Kidney epithelial cell (primary cell): ENCODE results near the gene TARS2. TPM values are rescaled to one million over a fixed set of nuclear protein-coding genes. Genes with fewer than 3 reads are reported as not detected.

Source experiments
- DNase-seq: peaks from one replicate; pipeline ENCODE4 v3.0.0-alpha.2; 2010; ENCODE audit warnings: low read depth
- H3K27me3 ChIP-seq: 2 replicates; pipeline ENCODE4 v1.6.0; 2011; ENCODE audit warnings: low read length; ENCODE audit not compliant: control insufficient read depth, insufficient read depth
- H3K36me3 ChIP-seq: 2 replicates; pipeline ENCODE4 v1.5.1; 2011; ENCODE audit warnings: low read length; ENCODE audit not compliant: control insufficient read depth, insufficient read depth
- H3K4me3 ChIP-seq: 2 replicates; pipeline ENCODE4 v1.5.1; 2011; ENCODE audit warnings: low read depth, mild to moderate bottlenecking, control low read depth, low read length
- total RNA-seq: library from RNA; depleted of rRNA; stranded (reverse); fragments of >200 nt; gene quantifications from 2 replicates; pipeline ENCODE4 v1.2.3, GENCODE V29; 2015
- TF ChIP-seq, protein P1 (sequence below): IDR thresholded peaks from 2 replicates; pipeline ENCODE4 v1.5.1; 2011; ENCODE audit warnings: mild to moderate bottlenecking, moderate library complexity, low read length, control low read depth, inconsistent platforms; ENCODE audit not compliant: insufficient read depth, poor library complexity, severe bottlenecking

Gene TARS2
- total RNA-seq, 1 donor from 2014 or later = 17.6 TPM

DNA sequence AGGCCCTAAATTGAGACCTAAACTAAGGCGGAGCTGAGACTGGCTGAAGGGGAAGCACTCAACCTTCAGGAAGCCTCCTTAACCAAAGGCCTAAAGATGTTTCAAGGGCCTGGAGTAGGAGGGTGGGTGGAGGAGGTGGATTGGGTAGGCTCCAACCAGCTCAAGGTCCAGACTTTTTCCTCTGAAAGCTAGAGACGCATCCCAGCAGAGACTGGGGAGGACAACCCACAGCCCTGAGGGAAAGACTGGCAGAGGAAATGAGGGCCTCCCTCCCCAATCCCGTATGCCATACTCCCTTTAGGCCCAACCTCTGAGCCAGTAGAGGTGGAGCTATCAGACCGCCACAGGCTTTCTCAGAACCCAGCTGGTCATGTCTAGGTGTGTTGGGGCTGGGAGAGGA is 21.8 kb downstream of the TARS2 start:
- no peak for DNase-seq
- H3K4me3 ChIP-seq = no peak overlapping the region
- TF ChIP-seq, protein P1, sequence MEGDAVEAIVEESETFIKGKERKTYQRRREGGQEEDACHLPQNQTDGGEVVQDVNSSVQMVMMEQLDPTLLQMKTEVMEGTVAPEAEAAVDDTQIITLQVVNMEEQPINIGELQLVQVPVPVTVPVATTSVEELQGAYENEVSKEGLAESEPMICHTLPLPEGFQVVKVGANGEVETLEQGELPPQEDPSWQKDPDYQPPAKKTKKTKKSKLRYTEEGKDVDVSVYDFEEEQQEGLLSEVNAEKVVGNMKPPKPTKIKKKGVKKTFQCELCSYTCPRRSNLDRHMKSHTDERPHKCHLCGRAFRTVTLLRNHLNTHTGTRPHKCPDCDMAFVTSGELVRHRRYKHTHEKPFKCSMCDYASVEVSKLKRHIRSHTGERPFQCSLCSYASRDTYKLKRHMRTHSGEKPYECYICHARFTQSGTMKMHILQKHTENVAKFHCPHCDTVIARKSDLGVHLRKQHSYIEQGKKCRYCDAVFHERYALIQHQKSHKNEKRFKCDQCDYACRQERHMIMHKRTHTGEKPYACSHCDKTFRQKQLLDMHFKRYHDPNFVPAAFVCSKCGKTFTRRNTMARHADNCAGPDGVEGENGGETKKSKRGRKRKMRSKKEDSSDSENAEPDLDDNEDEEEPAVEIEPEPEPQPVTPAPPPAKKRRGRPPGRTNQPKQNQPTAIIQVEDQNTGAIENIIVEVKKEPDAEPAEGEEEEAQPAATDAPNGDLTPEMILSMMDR = no peak
- H3K27me3 ChIP-seq = no peaks in the 10 kb centered on the region
- no peaks in the 10 kb centered on the region for H3K36me3 ChIP-seq

DNA sequence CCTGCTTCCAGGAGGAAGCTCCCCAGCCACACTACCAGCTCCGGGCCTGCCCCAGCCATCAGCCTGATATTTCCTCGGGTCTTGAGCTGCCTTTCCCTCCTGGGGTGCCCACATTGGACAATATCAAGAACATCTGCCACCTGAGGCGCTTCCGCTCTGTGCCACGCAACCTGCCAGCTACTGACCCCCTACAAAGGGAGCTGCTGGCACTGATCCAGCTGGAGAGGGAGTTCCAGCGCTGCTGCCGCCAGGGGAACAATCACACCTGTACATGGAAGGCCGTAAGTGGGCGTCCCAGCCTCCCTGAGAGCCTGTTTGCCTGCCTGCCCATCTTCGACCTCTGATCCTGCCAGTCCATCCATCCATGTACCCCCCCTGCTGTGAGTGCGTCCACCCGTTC is 24.3 kb downstream of the TARS2 start:
- TF ChIP-seq, protein P1 = no peak
- Histone ChIP-seq H3K4me3 (no peak overlapping the region), H3K27me3 (no peaks in the 10 kb centered on the region), H3K36me3 (no peaks in the 10 kb centered on the region)
- DNase-seq = no peak

DNA sequence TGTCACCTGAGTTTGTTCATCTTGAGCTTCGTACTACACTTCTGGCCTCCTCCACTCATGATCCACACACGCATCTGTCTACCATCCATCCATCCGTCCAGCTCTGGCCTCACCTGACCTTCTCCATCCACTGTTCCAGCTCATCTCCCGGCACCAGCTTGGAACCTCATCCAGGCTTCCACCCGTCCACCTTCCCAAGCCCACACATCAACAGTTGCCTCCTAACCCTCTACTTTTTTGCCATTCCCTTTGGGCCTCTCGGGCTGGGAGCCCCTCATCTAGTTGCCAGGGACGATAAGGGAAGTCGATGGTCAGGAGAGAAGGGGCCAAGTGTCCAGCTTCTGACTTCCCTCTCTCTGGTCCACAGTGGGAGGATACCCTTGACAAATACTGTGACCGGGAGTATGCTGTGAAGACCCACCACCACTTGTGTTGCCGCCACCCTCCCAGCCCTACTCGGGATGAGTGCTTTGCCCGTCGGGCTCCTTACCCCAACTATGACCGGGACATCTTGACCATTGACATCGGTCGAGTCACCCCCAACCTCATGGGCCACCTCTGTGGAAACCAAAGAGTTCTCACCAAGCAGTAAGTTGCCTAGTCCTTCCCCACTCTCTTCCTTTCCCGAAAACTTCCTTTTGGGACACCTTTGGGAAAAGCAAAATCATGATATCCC is 24.9 kb downstream of the TARS2 start:
- H3K36me3 ChIP-seq = no peaks in the 10 kb centered on the region
- no peak for DNase-seq
- H3K4me3 ChIP-seq = no peak overlapping the region
- TF ChIP-seq, protein P1 = no peak
- no peaks in the 10 kb centered on the region for H3K27me3 ChIP-seq

DNA sequence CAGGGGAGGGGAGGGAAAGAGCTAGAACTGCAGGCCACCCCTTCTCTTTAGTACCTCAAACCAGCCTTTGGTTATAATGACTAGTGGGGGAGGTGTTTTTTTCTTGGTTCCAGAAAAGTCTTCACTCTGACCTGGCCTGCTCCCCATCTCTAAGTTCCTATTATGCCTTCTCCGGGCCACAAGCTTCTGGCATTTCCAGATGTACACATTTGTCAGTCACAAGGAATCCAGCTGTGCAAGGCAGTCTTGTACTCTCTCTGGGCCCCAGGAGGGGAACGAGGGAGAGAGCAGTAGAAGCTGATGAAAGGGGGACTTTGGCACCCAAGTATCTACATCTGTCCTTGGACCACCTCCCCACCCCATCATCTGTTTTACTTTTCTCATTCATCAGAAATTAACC is 25.6 kb downstream of the TARS2 start:
- H3K36me3 ChIP-seq = no peaks in the 10 kb centered on the region
- H3K4me3 ChIP-seq = no peak overlapping the region
- DNase-seq = no peak
- TF ChIP-seq, protein P1 = no peak
- H3K27me3 ChIP-seq = no peaks in the 10 kb centered on the region

DNA sequence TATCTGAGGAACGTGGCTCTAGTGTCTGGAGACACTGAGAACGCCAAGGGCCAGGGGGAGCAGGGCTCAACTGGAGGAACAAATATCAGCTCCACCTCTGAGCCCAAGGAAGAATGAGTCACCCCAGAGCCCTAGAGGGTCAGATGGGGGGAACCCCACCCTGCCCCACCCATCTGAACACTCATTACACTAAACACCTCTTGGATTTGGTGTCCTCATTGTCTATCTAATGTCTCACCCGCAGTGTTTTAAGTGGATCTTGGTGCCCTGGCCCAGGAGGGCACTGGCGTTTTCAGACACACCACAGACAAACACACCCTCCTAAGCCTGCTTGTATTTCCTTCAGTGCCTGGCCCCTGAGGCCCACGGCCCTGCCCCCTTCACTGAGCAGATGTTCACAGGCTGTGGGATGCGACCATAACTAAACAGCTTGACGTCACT is 26.2 kb downstream of the TARS2 start:
- no peaks in the 10 kb centered on the region for H3K27me3 ChIP-seq
- H3K36me3 ChIP-seq = no peaks in the 10 kb centered on the region
- no peak for DNase-seq
- H3K4me3 ChIP-seq = no peak overlapping the region
- TF ChIP-seq, protein P1 = no peak

DNA sequence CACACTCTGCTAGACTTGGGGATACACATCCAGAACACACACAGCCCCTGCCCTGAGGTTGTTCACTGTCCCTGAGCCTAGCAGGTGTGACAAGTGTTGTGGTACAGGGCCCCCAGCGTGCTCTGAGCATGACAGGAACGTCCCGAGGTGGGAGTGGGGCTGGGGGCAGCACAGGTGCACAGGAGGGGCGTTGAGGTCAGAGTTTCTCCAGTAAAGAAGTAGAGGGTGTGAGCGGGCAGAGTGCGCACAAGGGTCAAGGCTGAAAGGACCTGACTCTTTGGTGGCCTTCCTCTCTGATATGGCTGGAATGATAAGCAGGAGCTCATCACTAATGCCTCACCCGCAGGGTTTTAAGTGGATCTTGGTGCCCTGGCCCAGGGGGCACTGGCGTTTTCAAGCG is 27.0 kb downstream of the TARS2 start:
- H3K4me3 ChIP-seq = no peak overlapping the region
- TF ChIP-seq, protein P1 = no peak
- H3K36me3 ChIP-seq = no peaks in the 10 kb centered on the region

More for the DNA sequence above, 27.0 kb downstream of the TARS2 start:
- no peaks in the 10 kb centered on the region for H3K27me3 ChIP-seq
- DNase-seq = no peak
